HCT116 (cell line): ENCODE results near the gene GABARAPL1. TPM values are rescaled to one million over a fixed set of nuclear protein-coding genes. Genes with fewer than 3 reads are reported as not detected.

ENCODE experiments used
- ATAC-seq: fragments of 200-7000 bp; cut with Tn5 transposase; 2 replicates; pipeline ENCODE4 v1.9.1; 2020; ENCODE audit warnings: mild to moderate bottlenecking, moderate library complexity
- BruUV-seq: library from RNA; stranded (reverse); fragments of 400-500 nt; replicated peaks from 2 replicates; lab custom pipeline; 2021; lab: Mats Ljungman, UMichigan
- CTCF ChIA-PET: fragments of 300-600 bp; sonication (Branson Sonifier 250); formaldehyde crosslinking; loops from one replicate; lab custom pipeline; 2021; ENCODE audit warnings: antibody characterized with exemption; lab: Charles Lee
- POLR2A ChIA-PET: fragments of 300-600, 350-600 bp; sonication (Branson Sonifier 250); formaldehyde crosslinking; loops from one replicate; lab custom pipeline; 2021; ENCODE audit warnings: antibody characterized with exemption; lab: Charles Lee
- RAD21 ChIA-PET, 2 experiments: fragments of 300-600 bp; sonication (Branson Sonifier 250); formaldehyde crosslinking; loops; one replicate each; lab custom pipeline; 2023; ENCODE audit warnings: low total read pairs in 2 of 2; ENCODE audit not compliant: uncharacterized antibody in 2 of 2, unreplicated experiment in 2 of 2, low non-redundant PET in 1 of 2; lab: Charles Lee
- DNase-seq: peaks from one replicate; pipeline ENCODE4 v3.0.0-alpha.2; 2010; ENCODE audit warnings: low read depth, low spot score
- H2AFZ ChIP-seq: fragments of 200-600 bp; shearing (Covaris generic), sonication (generic); 2 replicates; pipeline ENCODE4 v1.6.1; 2017; ENCODE audit warnings: low read depth, mixed run types, mixed read lengths, antibody characterized with exemption, low read length; ENCODE audit not compliant: poor library complexity, severe bottlenecking
- H3K27ac ChIP-seq: 2 replicates; pipeline ENCODE4 v1.5.1; 2012; ENCODE audit warnings: low read depth, low read length
- H3K27me3 ChIP-seq: fragments of 200-600 bp; sonication (generic); 2 replicates; pipeline ENCODE4 v1.6.1; 2016; ENCODE audit warnings: mixed run types, low read length, mixed read lengths; ENCODE audit not compliant: insufficient read depth
- H3K36me3 ChIP-seq, 2 experiments: fragments of 200-500 bp in 1 of 2; fragments of 200-600 bp in 1 of 2; sonication (Bioruptor generic) in 1 of 2; sonication (generic) in 1 of 2; 2 replicates each; pipeline versions ENCODE4 v1.5.1 to v1.6.1; 2014 to 2016; ENCODE audit warnings: low read length in 2 of 2, inconsistent platforms in 1 of 2, mixed read lengths in 1 of 2, mixed run types in 1 of 2; ENCODE audit not compliant: insufficient read depth in 2 of 2, control insufficient read depth in 1 of 2
- H3K4me1 ChIP-seq, 2 experiments: fragments of 200-600 bp in 1 of 2; sonication (generic) in 1 of 2; 2 replicates each; pipeline versions ENCODE4 v1.5.1 to v1.6.1; 2012 to 2017; ENCODE audit warnings: low read length in 2 of 2, inconsistent platforms in 1 of 2, mild to moderate bottlenecking in 1 of 2, mixed read lengths in 1 of 2, mixed run types in 1 of 2, moderate library complexity in 1 of 2; ENCODE audit not compliant: insufficient read depth in 2 of 2, control insufficient read depth in 1 of 2
- H3K4me2 ChIP-seq: fragments of 200-600 bp; sonication (generic); 2 replicates; pipeline ENCODE4 v1.6.1; 2017; ENCODE audit warnings: mixed run types, low read length, mixed read lengths
- H3K4me3 ChIP-seq, 2 experiments: fragments of 200-600 bp in 1 of 2; sonication (generic) in 1 of 2; replicated peaks in 1 of 2; 2 replicates each; pipeline ENCODE4 v1.5.1; 2011 to 2016; ENCODE audit warnings: low read length in 2 of 2, control low read depth in 1 of 2, low read depth in 1 of 2, mild to moderate bottlenecking in 1 of 2, mixed read lengths in 1 of 2, mixed run types in 1 of 2
- H3K79me2 ChIP-seq: fragments of 200-600 bp; sonication (generic); 2 replicates; pipeline ENCODE4 v1.6.1; 2017; ENCODE audit warnings: mild to moderate bottlenecking, mixed run types, low read length, moderate library complexity, mixed read lengths; ENCODE audit not compliant: insufficient read depth
- H3K9ac ChIP-seq: fragments of 200-600 bp; sonication (generic); 2 replicates; pipeline ENCODE4 v1.6.1; 2016; ENCODE audit warnings: low read length, mixed read lengths
- H3K9me2 ChIP-seq: fragments of 200-600 bp; sonication (generic), shearing (Covaris generic); 2 replicates; pipeline ENCODE4 v1.6.1; 2017; ENCODE audit warnings: mixed run types, mild to moderate bottlenecking, moderate library complexity; ENCODE audit not compliant: insufficient read depth
- H3K9me3 ChIP-seq, 2 experiments: fragments of 200-500 bp in 1 of 2; fragments of 200-600 bp in 1 of 2; sonication (Bioruptor generic) in 1 of 2; sonication (generic) in 1 of 2; 2 replicates each; pipeline ENCODE4 v1.6.1; 2014 to 2017; ENCODE audit warnings: low read length in 2 of 2, mixed read lengths in 2 of 2, inconsistent platforms in 1 of 2, low read depth in 1 of 2, mild to moderate bottlenecking in 1 of 2, mixed run types in 1 of 2, moderate library complexity in 1 of 2; ENCODE audit not compliant: control insufficient read depth in 1 of 2, insufficient read depth in 1 of 2
- H4K20me1 ChIP-seq: fragments of 200-600 bp; sonication (generic), shearing (Covaris generic); 2 replicates; pipeline ENCODE4 v1.6.1; 2017; ENCODE audit warnings: mixed run types, mild to moderate bottlenecking, moderate library complexity; ENCODE audit not compliant: insufficient read depth
- ATF3 ChIP-seq: IDR thresholded peaks from 2 replicates; pipeline ENCODE4 v1.6.1; 2012
- CEBPB ChIP-seq: IDR thresholded peaks from 2 replicates; pipeline ENCODE4 v1.6.1; 2012; ENCODE audit warnings: low read depth
- EGR1 ChIP-seq: IDR thresholded peaks from 2 replicates; pipeline ENCODE4 v1.6.1; 2012; ENCODE audit warnings: low read depth
- EZH2 ChIP-seq: fragments of 200-600 bp; sonication (generic); IDR thresholded peaks from 2 replicates; pipeline ENCODE4 v1.6.1; 2017; ENCODE audit warnings: antibody characterized with exemption, mixed run types
- EZH2phosphoT487 ChIP-seq: fragments of 200-600 bp; IDR thresholded peaks from 2 replicates; pipeline ENCODE4 v1.6.1; 2018; ENCODE audit warnings: antibody characterized with exemption, borderline replicate concordance
- JUND ChIP-seq: IDR thresholded peaks from 2 replicates; pipeline ENCODE4 v1.6.1; 2012
- POLR2A ChIP-seq: IDR thresholded peaks from 2 replicates; pipeline ENCODE4 v1.7.0; 2011; ENCODE audit warnings: borderline replicate concordance; ENCODE audit not compliant: insufficient read depth, insufficient read length; ENCODE audit errors: extremely low read depth
- POLR2AphosphoS5 ChIP-seq: IDR thresholded peaks from 2 replicates; pipeline ENCODE4 v1.6.1; 2011; ENCODE audit warnings: mild to moderate bottlenecking, low read depth, low read length, moderate library complexity
- RAD21 ChIP-seq: IDR thresholded peaks from 2 replicates; pipeline ENCODE4 v1.6.1; 2012; ENCODE audit warnings: low read depth, mild to moderate bottlenecking
- SIN3A ChIP-seq: IDR thresholded peaks from 2 replicates; pipeline ENCODE4 v1.6.1; 2012; ENCODE audit warnings: low read depth
- SP1 ChIP-seq: IDR thresholded peaks from 2 replicates; pipeline ENCODE4 v1.6.1; 2012; ENCODE audit warnings: low read depth
- SRF ChIP-seq: IDR thresholded peaks from 2 replicates; pipeline ENCODE4 v1.6.1; 2012; ENCODE audit warnings: low read depth
- TCF7L2 ChIP-seq: IDR thresholded peaks from 2 replicates; pipeline ENCODE4 v1.7.0; 2011; ENCODE audit warnings: borderline replicate concordance, inconsistent platforms; ENCODE audit not compliant: insufficient read depth, insufficient read length; ENCODE audit errors: extremely low read depth
- YY1 ChIP-seq: IDR thresholded peaks from 2 replicates; pipeline ENCODE4 v1.6.1; 2011; ENCODE audit warnings: low read length, low read depth, moderate library complexity, mild to moderate bottlenecking; ENCODE audit not compliant: insufficient replicate concordance; ENCODE audit errors: extremely low read depth
- ZBTB33 ChIP-seq: IDR thresholded peaks from 2 replicates; pipeline ENCODE4 v1.6.1; 2011; ENCODE audit warnings: mild to moderate bottlenecking, low read length, moderate library complexity; ENCODE audit not compliant: insufficient replicate concordance; ENCODE audit errors: extremely low read depth
- ZFX ChIP-seq: fragments of 450-650 bp; IDR thresholded peaks from 2 replicates; pipeline ENCODE4 v1.6.1; 2017
- ZNF274 ChIP-seq: fragments of 200-500 bp; sonication (Bioruptor generic); IDR thresholded peaks from 2 replicates; pipeline ENCODE4 v1.6.1; 2014; ENCODE audit warnings: mild to moderate bottlenecking, low read depth, low read length, inconsistent platforms
- intact Hi-C: fragments of 100-400 bp; cut with micrococcal nuclease; formaldehyde crosslinking; loops from 2 replicates; pipeline ENCODE4 v1.10.0; 2022
- total RNA-seq: library from RNA; stranded (reverse); gene quantifications from one replicate; pipeline ENCODE4 v1.2.1, GENCODE V29; 2021; ENCODE audit not compliant: unreplicated experiment
- TF ChIP-seq, protein P1 (sequence below), 3 experiments: fragments of 200-600 bp in 1 of 3; sonication (generic) in 1 of 3; IDR thresholded peaks in 2 of 3; conservative IDR thresholded peaks in 1 of 3; 2 replicates each; pipeline ENCODE4 v1.5.1; 2012 to 2017; ENCODE audit warnings: low read depth in 2 of 3, low read length in 2 of 3, antibody characterized with exemption in 1 of 3, borderline replicate concordance in 1 of 3, control low read depth in 1 of 3, mild to moderate bottlenecking in 1 of 3, mixed read lengths in 1 of 3, mixed run types in 1 of 3, moderate library complexity in 1 of 3; ENCODE audit not compliant: insufficient read depth in 1 of 3
- TF ChIP-seq, protein P2 (sequence below): IDR thresholded peaks from 2 replicates; pipeline ENCODE4 v1.6.1; 2012
- TF ChIP-seq, protein P3 (sequence below): IDR thresholded peaks from 2 replicates; pipeline ENCODE4 v1.6.1; 2012; ENCODE audit warnings: low read depth

GABARAPL1 gene
- total RNA-seq, 1 experiment from 2014 or later, result 35.5 TPM

DNA sequence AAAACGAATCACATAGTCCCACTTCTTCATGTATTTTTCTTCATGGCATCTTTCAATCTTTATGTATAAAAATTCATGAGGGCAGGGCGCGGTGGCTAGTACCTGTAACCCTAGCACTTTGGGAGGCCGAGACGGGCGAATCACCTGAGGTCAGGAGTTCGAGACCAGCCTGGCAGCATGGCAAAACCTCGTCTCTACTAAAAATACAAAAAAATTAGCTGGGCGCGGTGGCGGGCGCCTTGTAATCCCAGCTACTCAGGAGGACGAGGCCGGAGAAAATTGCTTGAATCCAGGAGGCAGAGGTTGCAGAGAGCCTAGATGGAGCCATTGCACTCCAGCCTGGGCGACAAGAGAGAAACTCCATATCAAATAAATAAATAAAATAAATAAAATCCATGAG, 2.5 kb upstream of the GABARAPL1 start:
- no peak overlapping the region for H3K9ac ChIP-seq
- RAD21 ChIA-PET, result no interaction called here
- no peak for ATAC-seq
- peaks cover 13% of the 10 kb centered on the region for H3K79me2 ChIP-seq
- H3K27ac ChIP-seq, result no peak overlapping the region
- TF ChIP-seq, protein P1, sequence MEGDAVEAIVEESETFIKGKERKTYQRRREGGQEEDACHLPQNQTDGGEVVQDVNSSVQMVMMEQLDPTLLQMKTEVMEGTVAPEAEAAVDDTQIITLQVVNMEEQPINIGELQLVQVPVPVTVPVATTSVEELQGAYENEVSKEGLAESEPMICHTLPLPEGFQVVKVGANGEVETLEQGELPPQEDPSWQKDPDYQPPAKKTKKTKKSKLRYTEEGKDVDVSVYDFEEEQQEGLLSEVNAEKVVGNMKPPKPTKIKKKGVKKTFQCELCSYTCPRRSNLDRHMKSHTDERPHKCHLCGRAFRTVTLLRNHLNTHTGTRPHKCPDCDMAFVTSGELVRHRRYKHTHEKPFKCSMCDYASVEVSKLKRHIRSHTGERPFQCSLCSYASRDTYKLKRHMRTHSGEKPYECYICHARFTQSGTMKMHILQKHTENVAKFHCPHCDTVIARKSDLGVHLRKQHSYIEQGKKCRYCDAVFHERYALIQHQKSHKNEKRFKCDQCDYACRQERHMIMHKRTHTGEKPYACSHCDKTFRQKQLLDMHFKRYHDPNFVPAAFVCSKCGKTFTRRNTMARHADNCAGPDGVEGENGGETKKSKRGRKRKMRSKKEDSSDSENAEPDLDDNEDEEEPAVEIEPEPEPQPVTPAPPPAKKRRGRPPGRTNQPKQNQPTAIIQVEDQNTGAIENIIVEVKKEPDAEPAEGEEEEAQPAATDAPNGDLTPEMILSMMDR (IDR thresholded peaks at IDR 0.05 in 2 of 3, conservative IDR thresholded peaks at IDR 0.05 in 1 of 3; ENCODE audit: borderline replicate concordance in 1 of 3, insufficient read depth in 1 of 3, low read depth in 2 of 3, low read length in 2 of 3), result no peak
- TF ChIP-seq EGR1 (no peak), SP1 (no peak), SRF (no peak), SIN3A (no peak), RAD21 (no peak), YY1 (no peak), POLR2A (no peak), ATF3 (no peak), EZH2 (no peak), POLR2AphosphoS5 (no peak), ZBTB33 (no peak), ZNF274 (no peak), CEBPB (no peak), ZFX (no peak), JUND (no peak), TCF7L2 (no peak), EZH2phosphoT487 (no peak)
- TF ChIP-seq, protein P2, sequence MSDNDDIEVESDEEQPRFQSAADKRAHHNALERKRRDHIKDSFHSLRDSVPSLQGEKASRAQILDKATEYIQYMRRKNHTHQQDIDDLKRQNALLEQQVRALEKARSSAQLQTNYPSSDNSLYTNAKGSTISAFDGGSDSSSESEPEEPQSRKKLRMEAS, result no peak
- TF ChIP-seq, protein P3, sequence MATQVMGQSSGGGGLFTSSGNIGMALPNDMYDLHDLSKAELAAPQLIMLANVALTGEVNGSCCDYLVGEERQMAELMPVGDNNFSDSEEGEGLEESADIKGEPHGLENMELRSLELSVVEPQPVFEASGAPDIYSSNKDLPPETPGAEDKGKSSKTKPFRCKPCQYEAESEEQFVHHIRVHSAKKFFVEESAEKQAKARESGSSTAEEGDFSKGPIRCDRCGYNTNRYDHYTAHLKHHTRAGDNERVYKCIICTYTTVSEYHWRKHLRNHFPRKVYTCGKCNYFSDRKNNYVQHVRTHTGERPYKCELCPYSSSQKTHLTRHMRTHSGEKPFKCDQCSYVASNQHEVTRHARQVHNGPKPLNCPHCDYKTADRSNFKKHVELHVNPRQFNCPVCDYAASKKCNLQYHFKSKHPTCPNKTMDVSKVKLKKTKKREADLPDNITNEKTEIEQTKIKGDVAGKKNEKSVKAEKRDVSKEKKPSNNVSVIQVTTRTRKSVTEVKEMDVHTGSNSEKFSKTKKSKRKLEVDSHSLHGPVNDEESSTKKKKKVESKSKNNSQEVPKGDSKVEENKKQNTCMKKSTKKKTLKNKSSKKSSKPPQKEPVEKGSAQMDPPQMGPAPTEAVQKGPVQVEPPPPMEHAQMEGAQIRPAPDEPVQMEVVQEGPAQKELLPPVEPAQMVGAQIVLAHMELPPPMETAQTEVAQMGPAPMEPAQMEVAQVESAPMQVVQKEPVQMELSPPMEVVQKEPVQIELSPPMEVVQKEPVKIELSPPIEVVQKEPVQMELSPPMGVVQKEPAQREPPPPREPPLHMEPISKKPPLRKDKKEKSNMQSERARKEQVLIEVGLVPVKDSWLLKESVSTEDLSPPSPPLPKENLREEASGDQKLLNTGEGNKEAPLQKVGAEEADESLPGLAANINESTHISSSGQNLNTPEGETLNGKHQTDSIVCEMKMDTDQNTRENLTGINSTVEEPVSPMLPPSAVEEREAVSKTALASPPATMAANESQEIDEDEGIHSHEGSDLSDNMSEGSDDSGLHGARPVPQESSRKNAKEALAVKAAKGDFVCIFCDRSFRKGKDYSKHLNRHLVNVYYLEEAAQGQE, result no peak
- TF ChIP-seq, all 23 proteins: peak for 0
- Histone ChIP-seq H3K4me2 (no peak overlapping the region), H3K36me3 (no peaks in the 10 kb centered on the region), H3K9me2 (no peaks in the 10 kb centered on the region), H4K20me1 (no peaks in the 10 kb centered on the region), H2AFZ (no peak overlapping the region), H3K4me3 (no peak overlapping the region), H3K27me3 (no peaks in the 10 kb centered on the region), H3K9me3 (no peaks in the 10 kb centered on the region), H3K4me1 (peaks cover 17 to 45% of the 10 kb centered on the region in 2 experiments; a peak in 3 of 4 replicates)
- DNase-seq, result no peak
- intact Hi-C loops, result no loop called here
- BruUV-seq, result no TSS peak
- CTCF ChIA-PET, result no interaction called here
- POLR2A ChIA-PET, result no interaction called here
